H1 (cell line): ENCODE measurements around the gene CHD1L. TPM values are rescaled to one million over a fixed set of nuclear protein-coding genes. Genes with fewer than 3 reads are reported as not detected.

Source experiments
- ASH2L ChIP-seq: fragments of 200-600, 300-600 bp; sonication (generic); IDR thresholded peaks from one replicate; pipeline ENCODE4 v1.7.1; 2017; ENCODE audit warnings: low read length
- CHD7 ChIP-seq: fragments of 300-600 bp; sonication (generic); IDR thresholded peaks from 2 replicates; pipeline ENCODE4 v1.7.1; 2012; ENCODE audit warnings: low read length, moderate library complexity, mild to moderate bottlenecking, inconsistent platforms; ENCODE audit not compliant: insufficient replicate concordance
- SP4 ChIP-seq: IDR thresholded peaks from 2 replicates; pipeline ENCODE4 v1.6.1; 2012; ENCODE audit warnings: low read length, inconsistent platforms
- TAF7 ChIP-seq: optimal IDR thresholded peaks from 2 replicates; pipeline ENCODE3; 2011; ENCODE audit warnings: low read depth, mild to moderate bottlenecking, inconsistent platforms, low read length, moderate library complexity, borderline replicate concordance
- polyA plus RNA-seq, 7 experiments: library from polyadenylated mRNA; depleted of rRNA in 3 of 7; stranded (reverse) in 5 of 7; unstranded in 2 of 7; fragments of >200 nt in 5 of 7; fragments of 200-250 nt in 2 of 7; gene quantifications; 1 replicate in 5 of 7; 2 replicates in 1 of 7; 4 replicates in 1 of 7; pipeline versions ENCODE4 v1.2.1 to v1.2.3, GENCODE V29; 2011 to 2013; ENCODE audit warnings: missing spikeins in 2 of 7, mixed read lengths in 2 of 7
- total RNA-seq: library from RNA; stranded (reverse); fragmentation: NEBNext Ultra II Directional; extraction: Animal tissue kit (Norgen Biotek cat#: 25700); gene quantifications from 2 replicates; pipeline ENCODE4 v1.2.1, GENCODE V29; 2021

The CHD1L gene
- total and polyA plus RNA-seq, 2 of the 8 experiments (the other 6 are each of a cell fraction or from before 2014, with no cell fraction given): 20.2 to 51.2 TPM

- TF ChIP-seq CHD7 (no peak), SP4 (no peak), TAF7 (no peak), ASH2L (no peak)
- TF ChIP-seq, all 59 proteins: peak for 0
Observed at GRCh38 chr1:147272042-147272441, 29.6 kb downstream of the CHD1L start (continued).
